Heart left ventricle (tissue), 16 donors: ENCODE data around the gene SUPT20HL2. TPM values are rescaled to one million over a fixed set of nuclear protein-coding genes. Genes with fewer than 3 reads are reported as not detected.

Source experiments
- ATAC-seq, 4 donors: fragments of 200-7000 bp; cut with Tn5 transposase; one replicate each; pipeline ENCODE4 v1.9.1; 2020 to 2022; ENCODE audit warnings: moderate library complexity in 4 of 4, mild to moderate bottlenecking in 3 of 4, moderate number of reproducible peaks in 1 of 4
- DNase-seq, 5 donors: peaks; one replicate each; pipeline ENCODE4 v3.0.0-alpha.2; 2020
- H3K27ac ChIP-seq, 12 donors: fragments of 200-600 bp; sonication (generic) in 4 of 12; one replicate each; pipeline versions ENCODE4 v1.5.0 to v1.8.0; 2016 to 2022; ENCODE audit warnings: mild to moderate bottlenecking in 2 of 12
- H3K27me3 ChIP-seq, 9 donors: fragments of 200-600 bp; sonication (generic) in 2 of 9; one replicate each; pipeline versions ENCODE4 v1.5.1 to v1.8.0; 2016 to 2022; ENCODE audit warnings: mild to moderate bottlenecking in 3 of 9
- H3K36me3 ChIP-seq, 9 donors: fragments of 200-600 bp; sonication (generic) in 2 of 9; one replicate each; pipeline versions ENCODE4 v1.5.0 to v1.8.0; 2018 to 2022; ENCODE audit warnings: mild to moderate bottlenecking in 2 of 9
- H3K4me1 ChIP-seq, 12 donors: fragments of 200-600 bp; sonication (generic) in 4 of 12; one replicate each; pipeline versions ENCODE4 v1.5.0 to v1.8.0; 2016 to 2022; ENCODE audit warnings: mild to moderate bottlenecking in 3 of 12
- H3K4me3 ChIP-seq, 12 donors: fragments of 200-600 bp; sonication (generic) in 4 of 12; one replicate each; pipeline versions ENCODE4 v1.5.0 to v1.8.0; 2017 to 2022; ENCODE audit warnings: mild to moderate bottlenecking in 9 of 12, moderate library complexity in 4 of 12
- H3K9me3 ChIP-seq, 12 donors: fragments of 200-600 bp; sonication (generic) in 4 of 12; one replicate each; pipeline versions ENCODE4 v1.5.0 to v1.8.0; 2016 to 2022; ENCODE audit warnings: mild to moderate bottlenecking in 1 of 12
- POLR2A ChIP-seq, 2 donors: fragments of 450-650 bp; IDR thresholded peaks; one replicate each; pipeline ENCODE4 v1.6.1; 2017; ENCODE audit warnings: antibody characterized with exemption in 2 of 2, mild to moderate bottlenecking in 2 of 2, moderate library complexity in 2 of 2
- WGBS, 4 donors: extraction: QIAGEN DNeasy Blood & Tissue Kit in 2 of 4; methylation state at CpG; one replicate each; pipeline versions ENCODE4 v1.1.5 to v1.1.7; 2013 to 2018; 5-methylcytosine and 5-hydroxymethylcytosine counted together
- intact Hi-C, 10 donors: fragments of 100-400 bp; cut with DNase I; formaldehyde crosslinking; loops; one replicate each; pipeline versions ENCODE4 v1.11.1 to v1.14.2; 2022
- polyA plus RNA-seq, 2 donors: library from polyadenylated mRNA; stranded (reverse); fragments of 200-250 nt; gene quantifications; one replicate each; pipeline ENCODE4 v1.2.3, GENCODE V29; 2013
- total RNA-seq, 9 donors: library from RNA; depleted of rRNA in 2 of 9; stranded (reverse); fragments of >200 nt in 2 of 9; fragmentation: NEBNext Ultra II Directional in 3 of 9; extraction: Animal tissue kit (Norgen Biotek cat#: 25700) in 3 of 9; gene quantifications; one replicate each; pipeline versions ENCODE4 v1.1.0 to v1.2.4, GENCODE V29; 2016 to 2023
- TF ChIP-seq, protein P1 (sequence below), 12 donors: fragments of 200-600 bp; sonication (generic) in 4 of 12; IDR thresholded peaks; one replicate each; pipeline versions ENCODE4 v1.5.0 to v1.8.0; 2018 to 2022; ENCODE audit warnings: antibody characterized with exemption in 12 of 12, mild to moderate bottlenecking in 5 of 12
- donor health status: ischemic (EF 13 %, LVEDD 7.1; RV severe dilation, severe dysfunction).
- donor health status: healthy with polysubstance abuse.
- donor health status: DM: no; HTN: yes; CAD: no.
- donor health status: DM: no; HTN: no; CAD: no.
- donor health status: ischemic (EF 25% LVEDD 6.9; RV normal size, moderate dysfunction).
- donor health status: ischemic (EF 25% LVEDD 5.7; RV mildly dilated, moderate dysfunction).
- donor health status: healthy.
- donor health status: DM: yes; HTN: yes; CAD: no.
- donor health status: ischemic (EF 35%, LVEDD 5.7; RV mildly dilated, moderate dysfunction).
- donor health status: nonischemic (EF 11% LVEDD 7.7; RV severe dilation, severe dysfunction).
- donor health status: DM: yes; HTN: yes; CAD: no.
- donor health status: PGD.
- donor health status: ischemic (EF 29% LVEDD 5.4; RV normal size, mild dysfunction).
- donor health status: nonischemic (EF 23%, LVEDD 6.1; RV moderate dilation, normal function).

Gene SUPT20HL2
- total and polyA plus RNA-seq, 11 donors = 0.22 TPM; not detected in 10

DNA sequence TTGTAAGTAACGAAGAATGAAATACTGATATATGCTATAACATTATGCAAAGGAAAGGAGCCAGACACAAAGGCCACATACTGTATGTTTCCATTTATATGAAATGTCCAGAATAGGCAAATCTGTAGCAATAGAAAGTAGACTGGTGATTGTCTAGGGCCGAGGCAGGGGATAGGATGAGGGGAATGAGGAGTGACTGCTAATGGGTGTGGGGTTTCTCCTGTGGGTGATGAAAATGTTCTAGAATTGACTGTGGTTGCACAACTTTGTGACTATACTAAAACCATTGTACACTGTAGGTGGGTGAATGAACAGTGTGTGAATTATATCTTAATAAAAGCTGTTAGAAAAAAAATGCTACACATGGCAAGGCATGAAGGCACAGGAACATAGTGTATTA is 26.6 kb upstream of the SUPT20HL2 start:
- DNase-seq = no peak
- no peak overlapping the region for H3K27ac ChIP-seq
- no peak overlapping the region for H3K4me3 ChIP-seq
- peaks cover 0 to 35% (median 0%) of the 10 kb centered on the region in 9 donors for H3K27me3 ChIP-seq
- no peaks in the 10 kb centered on the region for H3K9me3 ChIP-seq
- no peaks in the 10 kb centered on the region for H3K4me1 ChIP-seq
- TF ChIP-seq, protein P1, sequence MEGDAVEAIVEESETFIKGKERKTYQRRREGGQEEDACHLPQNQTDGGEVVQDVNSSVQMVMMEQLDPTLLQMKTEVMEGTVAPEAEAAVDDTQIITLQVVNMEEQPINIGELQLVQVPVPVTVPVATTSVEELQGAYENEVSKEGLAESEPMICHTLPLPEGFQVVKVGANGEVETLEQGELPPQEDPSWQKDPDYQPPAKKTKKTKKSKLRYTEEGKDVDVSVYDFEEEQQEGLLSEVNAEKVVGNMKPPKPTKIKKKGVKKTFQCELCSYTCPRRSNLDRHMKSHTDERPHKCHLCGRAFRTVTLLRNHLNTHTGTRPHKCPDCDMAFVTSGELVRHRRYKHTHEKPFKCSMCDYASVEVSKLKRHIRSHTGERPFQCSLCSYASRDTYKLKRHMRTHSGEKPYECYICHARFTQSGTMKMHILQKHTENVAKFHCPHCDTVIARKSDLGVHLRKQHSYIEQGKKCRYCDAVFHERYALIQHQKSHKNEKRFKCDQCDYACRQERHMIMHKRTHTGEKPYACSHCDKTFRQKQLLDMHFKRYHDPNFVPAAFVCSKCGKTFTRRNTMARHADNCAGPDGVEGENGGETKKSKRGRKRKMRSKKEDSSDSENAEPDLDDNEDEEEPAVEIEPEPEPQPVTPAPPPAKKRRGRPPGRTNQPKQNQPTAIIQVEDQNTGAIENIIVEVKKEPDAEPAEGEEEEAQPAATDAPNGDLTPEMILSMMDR (IDR thresholded peaks at IDR 0.05) = no peak
- TF ChIP-seq POLR2A (IDR thresholded peaks at IDR 0.05) = no peak
- no peak for ATAC-seq
- 80 to 94% (median 88%) methylated on average over 2 of the region's 2 CpGs for WGBS, 4 donors
- intact Hi-C loops = no loop called here
- no peaks in the 10 kb centered on the region for H3K36me3 ChIP-seq

DNA sequence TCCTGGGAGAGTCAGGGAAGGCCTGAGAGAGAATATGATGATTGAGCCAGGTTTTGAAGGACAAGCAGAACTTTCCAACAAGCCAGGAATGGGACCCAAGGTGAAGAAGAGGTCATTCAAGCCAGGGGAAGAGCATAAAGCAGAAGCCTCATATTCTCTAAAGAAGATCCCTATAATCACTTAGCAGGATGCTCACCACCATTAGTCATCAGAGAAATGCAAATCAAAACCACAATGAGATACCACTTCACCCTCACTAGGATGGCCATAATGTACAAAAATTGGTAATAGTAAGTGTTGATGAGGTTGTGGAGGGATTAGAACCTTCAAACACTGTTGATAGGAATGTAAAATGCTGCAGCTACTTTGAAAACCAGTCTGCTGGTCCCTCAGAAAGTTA is 26.0 kb upstream of the SUPT20HL2 start:
- Histone ChIP-seq H3K27me3 (peaks cover 0 to 35% (median 0%) of the 10 kb centered on the region in 9 donors), H3K27ac (no peak overlapping the region), H3K9me3 (no peaks in the 10 kb centered on the region), H3K36me3 (no peaks in the 10 kb centered on the region), H3K4me1 (no peaks in the 10 kb centered on the region), H3K4me3 (no peak overlapping the region)
- DNase-seq = no peak
- no peak for ATAC-seq
- TF ChIP-seq POLR2A (IDR thresholded peaks at IDR 0.05) = no peak
- TF ChIP-seq, protein P1 (IDR thresholded peaks at IDR 0.05) = no peak
- intact Hi-C loops = no loop called here

DNA sequence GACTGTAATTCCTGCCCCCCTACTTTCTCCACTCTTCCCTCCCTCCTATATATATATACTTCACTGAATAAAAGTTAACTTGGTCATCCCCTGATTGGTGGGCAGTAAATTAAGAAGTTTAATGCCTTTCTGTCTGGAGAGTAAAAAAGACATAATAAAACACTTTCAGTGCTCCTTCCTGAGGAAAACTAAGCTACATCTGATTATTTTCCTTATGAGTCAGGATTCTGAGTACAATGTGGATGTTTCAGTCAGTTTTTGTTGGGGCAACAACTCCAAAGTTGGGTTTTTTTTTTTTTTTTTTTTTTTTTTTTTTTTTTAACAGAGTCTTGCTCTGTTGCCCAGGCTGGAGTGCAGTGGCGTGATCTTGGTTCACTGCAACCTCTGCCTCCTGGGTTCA is 22.0 kb upstream of the SUPT20HL2 start:
- WGBS, 4 donors = 60 to 100% (median 81%) methylated on average over 1 of the region's 1 CpG
- no peak for ATAC-seq
- Histone ChIP-seq H3K4me3 (no peak overlapping the region), H3K27ac (no peak overlapping the region), H3K36me3 (no peaks in the 10 kb centered on the region), H3K4me1 (no peaks in the 10 kb centered on the region), H3K9me3 (no peaks in the 10 kb centered on the region), H3K27me3 (peaks cover 0 to 33% (median 0%) of the 10 kb centered on the region in 9 donors)
- no peak for TF ChIP-seq POLR2A (IDR thresholded peaks at IDR 0.05)
- TF ChIP-seq, protein P1 (IDR thresholded peaks at IDR 0.05) = no peak
- intact Hi-C loops = no loop called here
- DNase-seq = no peak

DNA sequence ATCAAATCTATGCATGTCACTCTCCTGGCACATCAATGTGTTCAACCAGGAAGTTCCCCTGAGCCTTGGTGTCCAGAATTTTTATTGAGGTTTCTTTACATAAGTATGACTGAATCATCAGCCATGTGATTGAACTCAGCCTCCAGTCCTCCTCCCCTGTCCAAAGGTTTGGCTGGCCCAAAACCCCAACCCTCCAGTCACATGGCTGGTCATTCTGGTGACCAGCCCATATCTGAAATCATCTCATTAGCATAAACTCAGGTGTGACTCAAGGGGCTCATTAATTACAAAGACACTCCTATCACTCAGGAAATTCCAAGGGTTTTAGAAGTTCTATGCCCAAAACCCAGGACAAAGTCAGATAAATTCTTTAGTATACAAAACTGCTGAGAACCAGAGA is 20.6 kb upstream of the SUPT20HL2 start:
- H3K9me3 ChIP-seq = no peaks in the 10 kb centered on the region
- H3K27me3 ChIP-seq = peaks cover 0 to 37% (median 0%) of the 10 kb centered on the region in 9 donors
- H3K4me3 ChIP-seq = no peak overlapping the region
- no peaks in the 10 kb centered on the region for H3K36me3 ChIP-seq
- no peak for DNase-seq
- H3K27ac ChIP-seq = no peak overlapping the region
- intact Hi-C loops = no loop called here
- no peak for ATAC-seq
- no peak for TF ChIP-seq POLR2A (IDR thresholded peaks at IDR 0.05)
- TF ChIP-seq, protein P1 (IDR thresholded peaks at IDR 0.05) = no peak
- H3K4me1 ChIP-seq = no peaks in the 10 kb centered on the region
